Suppressor macrophage treated with lipopolysaccharide for 1 hour (primary cell): Measurements from ENCODE around the gene PCK2.

Experiments
- DNase-seq, 3 donors: peaks; one replicate each; pipeline ENCODE4 v3.0.0-alpha.2; 2020 to 2022

PCK2 gene

DNA sequence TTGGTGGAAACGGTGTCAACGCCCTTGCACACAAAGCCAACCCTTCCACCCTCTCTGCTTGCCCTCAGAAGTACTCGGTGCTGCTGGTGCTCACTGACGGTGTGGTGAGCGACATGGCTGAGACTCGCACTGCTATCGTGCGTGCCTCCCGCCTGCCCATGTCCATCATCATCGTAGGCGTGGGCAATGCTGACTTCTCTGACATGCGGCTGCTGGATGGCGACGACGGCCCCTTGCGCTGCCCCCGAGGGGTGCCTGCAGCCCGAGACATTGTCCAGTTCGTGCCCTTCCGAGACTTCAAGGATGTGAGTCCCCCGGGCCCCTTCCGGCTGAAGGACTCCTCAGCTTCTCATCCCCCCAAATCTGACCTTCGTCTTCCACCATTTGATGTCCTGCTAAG lies 17.0 kb upstream of the PCK2 start:
- DNase-seq, result no peak

DNA sequence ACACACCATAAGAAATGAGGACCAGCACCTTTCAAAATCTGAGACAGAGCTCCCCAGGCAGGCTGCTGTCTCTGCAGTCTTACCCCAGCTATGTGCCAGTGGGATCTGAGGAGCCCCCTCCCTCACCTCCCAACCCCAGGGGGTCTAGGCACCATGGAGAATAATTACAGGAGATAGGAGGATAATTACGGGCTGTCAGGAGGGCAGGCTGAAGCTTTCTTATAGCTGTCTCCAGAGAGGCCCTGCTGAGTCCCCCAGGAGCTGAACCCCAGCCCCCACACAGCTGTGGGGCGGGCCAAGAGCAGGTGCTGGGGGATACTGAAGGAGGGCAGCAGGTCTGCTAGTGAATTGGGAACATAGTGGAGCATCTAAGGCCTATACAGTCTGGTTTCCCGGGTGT lies 16.0 kb upstream of the PCK2 start:
- no peak for DNase-seq

DNA sequence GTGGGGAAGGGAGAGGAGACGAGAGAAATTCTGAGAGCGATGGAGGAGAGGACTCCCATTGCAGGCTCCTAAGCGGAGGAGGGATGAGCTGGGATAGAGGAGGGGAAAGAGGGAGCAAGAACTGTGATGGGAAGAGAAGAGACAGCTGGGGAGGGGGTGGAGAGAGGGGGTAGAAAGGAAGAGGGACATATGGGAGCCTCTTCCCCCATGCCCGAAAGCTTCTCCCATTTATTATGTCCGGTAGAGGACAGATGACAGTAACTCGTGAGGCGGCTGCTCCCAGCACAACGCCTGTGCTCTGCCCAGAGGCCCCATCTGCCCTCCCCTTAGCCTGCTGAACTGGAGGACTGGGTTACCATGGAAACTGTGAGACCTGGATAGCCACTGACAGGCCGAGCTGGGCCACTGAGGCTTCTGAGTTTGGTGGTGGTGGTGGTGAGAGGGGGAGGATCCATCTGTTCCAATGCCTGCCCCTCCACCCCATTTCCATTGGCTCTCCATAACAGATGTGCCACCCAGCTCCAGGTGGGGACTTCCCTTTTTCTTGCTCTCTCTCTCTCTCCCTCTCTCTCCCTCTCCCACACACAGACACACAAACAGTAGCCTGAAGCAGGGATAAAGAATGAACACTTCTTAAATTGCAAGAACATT lies 14.5 kb upstream of the PCK2 start:
- no peak for DNase-seq

DNA sequence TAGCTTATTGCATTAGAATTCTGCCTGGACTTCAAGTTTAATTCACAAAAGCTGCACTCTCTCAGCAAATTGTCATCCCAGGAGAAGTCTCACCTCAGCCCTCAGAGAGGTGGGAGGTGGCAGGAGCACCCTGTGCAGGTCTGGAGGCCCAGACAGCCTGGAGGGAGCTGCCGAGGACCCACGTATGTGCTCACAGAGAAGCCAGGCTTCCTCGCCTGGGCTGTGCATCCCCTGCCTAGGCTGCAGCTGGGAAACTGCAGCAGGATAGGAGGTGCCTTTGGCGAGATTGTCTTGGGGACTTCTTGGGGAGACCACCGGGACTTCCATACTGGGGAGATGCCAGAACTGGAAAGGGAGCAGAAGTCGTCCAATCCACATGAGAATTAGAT lies 14.0 kb upstream of the PCK2 start:
- DNase-seq, result no peak

DNA sequence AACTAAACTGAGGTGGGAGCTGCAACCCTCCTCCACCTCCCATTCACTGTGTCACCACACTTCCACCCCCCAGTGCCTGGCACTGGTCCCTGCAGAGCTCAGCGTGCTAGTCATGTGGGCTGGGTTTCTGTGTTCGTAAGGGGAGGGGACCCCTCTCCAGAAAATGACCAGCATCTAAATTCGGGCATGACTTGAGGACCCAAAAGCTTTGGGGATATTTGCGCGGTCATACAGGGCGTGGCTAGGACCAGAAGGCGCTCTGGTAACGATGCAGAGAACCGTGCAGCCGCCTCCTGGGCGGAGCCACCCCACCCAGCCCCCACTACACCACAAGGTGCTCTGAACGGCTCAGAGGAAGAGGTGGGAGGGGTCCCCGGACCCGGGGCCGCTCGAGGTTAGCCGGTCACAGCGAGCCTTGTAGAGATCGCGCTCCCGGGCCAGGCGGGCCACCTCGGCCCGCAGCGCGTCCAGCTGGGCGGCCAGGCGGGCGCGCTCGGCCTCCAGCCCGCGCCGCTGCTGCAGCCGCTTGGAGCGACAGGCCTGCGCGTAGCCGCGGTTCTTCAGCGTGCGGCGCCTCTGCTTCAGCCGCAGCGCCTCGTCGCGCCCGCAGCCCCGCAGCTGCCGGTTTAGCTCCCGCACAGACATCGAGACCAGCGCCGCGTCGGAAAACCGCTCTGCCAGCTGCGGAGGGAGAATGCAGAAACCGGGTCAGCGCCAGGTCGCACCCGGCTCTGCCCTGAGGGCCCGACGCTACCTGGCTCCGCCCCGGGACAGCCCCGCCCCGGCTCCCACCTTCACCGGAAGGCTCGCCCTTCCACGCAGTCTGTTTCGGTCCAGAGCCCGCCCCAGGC lies 13.0 kb upstream of the PCK2 start:
- DNase-seq, result peak; percentile 49 to 65 (median 52)

DNA sequence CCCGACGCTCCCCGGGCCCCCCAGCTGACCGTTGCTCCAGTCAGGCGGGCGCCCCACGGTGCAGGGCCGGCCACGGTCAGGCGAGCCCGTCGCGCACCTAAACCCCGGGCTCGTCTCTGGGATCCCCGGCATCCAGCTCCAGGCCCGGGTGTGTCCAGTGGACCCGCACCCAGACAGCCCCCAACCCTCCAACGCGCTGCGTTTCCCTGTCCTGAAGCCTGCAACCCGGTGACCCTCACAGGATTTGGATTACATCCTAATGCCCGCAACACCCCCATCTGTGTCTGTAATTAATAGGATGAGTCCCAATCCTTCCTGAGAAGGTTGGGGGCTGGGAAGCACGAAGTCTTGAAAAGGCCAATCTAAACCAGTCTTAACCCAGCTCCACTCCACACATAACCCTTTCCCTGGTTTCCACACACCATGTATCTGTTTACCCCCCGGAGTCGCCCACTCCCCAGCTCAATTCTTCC lies 12.3 kb upstream of the PCK2 start:
- no peak for DNase-seq

DNA sequence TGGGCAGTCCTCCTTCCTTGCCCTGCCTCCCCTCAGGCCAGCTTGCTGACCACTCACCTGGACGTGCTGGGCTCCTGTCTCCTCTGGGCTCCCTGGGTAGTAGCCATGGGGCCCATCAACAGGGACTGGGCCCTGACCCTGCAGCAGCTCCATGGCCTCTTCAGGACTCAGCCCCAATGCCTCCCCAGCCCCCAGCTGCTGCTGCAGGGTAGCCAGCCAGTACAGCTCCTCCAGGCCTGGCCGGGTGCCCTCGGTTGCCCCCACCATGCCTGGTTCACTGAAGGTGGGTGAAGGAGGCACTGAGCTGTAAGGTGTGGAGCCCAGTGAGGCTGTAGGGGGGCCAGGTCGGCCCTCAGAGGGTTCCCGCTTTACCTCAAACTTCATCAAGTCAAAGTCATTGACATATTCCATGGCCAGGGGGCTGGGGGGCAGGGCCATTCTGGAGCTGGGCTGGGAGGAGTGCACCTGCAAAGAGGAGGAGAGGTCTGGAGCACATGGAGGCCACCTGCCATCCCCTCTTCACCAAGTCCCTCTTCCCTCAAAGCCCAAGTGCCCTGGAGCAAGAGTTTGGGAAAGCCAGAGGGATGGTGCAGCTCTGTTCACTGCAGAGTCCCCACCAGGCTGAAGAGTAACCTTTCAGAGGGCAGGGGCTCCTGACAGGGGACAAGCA lies 11.6 kb upstream of the PCK2 start:
- no peak for DNase-seq

DNA sequence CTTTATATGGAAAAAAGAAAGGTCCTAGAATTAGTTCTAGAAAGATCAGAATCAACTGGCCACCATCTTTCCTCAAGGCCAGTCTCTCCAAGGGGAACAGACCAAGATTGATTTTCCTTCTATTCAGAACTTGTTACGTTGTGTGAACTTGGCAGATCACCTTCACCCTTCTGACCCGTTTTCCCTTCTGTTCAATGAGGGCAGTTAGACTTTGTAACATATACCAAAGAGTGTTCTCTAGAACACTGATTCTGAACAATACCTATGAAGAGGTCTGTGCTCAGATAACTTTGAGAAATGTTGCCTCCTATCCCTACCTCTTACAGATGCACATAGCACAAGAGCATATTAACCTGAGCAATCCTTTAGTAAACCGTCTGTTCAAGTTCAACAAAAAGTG lies 10.6 kb upstream of the PCK2 start:
- DNase-seq, result no peak

DNA sequence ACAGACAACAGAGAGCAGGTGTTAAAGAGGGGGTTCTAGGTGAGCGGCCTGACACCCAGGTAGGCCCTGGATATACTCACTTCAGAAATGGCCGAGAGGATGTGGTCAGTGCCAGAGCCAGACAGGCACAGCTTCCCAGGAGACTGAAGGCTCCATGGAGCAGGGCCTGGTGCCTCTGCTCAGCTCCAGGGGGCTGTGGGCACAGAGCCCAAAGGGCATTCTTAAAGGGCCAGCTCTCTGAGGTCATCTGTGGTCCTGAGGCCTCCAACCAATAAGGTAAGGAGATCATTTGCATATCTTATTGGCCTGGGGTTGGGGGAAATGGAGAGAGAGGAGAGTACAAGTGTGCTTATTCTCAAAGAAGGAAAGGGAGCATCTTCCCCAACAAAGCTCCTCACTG lies 9.7 kb upstream of the PCK2 start:
- no peak for DNase-seq

DNA sequence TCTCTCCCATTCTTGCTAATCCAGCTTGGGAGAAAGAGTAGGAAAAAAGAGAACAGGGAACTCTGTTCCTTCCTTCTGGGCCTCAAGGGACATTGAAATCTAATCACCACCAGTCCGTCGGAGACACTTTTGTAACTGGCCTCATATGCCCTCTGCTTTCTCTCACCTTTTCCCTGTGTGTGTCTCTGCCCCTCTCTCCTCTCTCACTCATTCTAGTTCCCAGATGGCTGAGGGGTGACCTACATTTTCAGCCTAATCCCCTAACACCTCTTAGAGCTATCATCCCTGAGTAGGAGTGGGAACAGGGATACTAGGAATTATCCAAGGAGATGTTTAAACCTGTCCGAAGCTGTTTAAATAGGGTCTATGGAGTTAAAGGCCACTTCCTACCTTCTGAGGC lies 8.9 kb upstream of the PCK2 start:
- no peak for DNase-seq

DNA sequence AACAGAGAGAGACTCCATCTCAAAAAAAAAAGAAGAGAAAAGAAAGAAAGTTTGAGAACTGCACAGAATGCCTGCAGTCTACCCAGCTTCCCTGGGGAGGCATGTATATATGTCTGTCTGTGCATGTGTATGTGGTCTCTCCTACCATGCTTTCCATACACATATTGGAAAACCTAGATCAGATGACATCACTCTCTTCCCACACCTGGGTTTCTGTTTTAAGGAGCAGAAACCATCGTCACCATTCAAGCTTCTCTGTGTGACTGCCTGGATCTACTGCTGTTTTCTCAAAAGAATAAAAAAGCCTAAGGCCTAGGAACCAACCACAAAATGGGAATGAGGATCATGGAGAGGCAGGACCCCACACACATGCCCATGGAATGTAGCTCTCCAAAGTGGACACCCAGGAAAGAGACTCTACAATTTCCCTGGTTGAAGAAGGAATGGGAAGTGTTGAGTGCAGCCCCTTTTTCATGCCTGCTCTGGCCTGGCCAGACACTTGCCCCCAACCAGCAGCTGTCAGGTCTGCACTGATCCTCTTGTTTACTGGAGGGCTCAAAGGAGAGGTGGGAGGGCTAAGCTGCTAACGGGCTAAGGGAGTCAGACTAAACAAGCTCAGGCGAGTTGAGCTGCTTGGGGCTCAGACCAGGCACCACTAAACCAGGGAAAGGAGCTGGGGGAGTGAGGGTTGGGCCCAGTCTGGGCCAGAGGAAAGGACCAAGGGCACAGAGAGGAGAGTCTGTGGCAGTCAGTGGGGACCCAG lies 7.7 kb upstream of the PCK2 start:
- DNase-seq, result no peak

DNA sequence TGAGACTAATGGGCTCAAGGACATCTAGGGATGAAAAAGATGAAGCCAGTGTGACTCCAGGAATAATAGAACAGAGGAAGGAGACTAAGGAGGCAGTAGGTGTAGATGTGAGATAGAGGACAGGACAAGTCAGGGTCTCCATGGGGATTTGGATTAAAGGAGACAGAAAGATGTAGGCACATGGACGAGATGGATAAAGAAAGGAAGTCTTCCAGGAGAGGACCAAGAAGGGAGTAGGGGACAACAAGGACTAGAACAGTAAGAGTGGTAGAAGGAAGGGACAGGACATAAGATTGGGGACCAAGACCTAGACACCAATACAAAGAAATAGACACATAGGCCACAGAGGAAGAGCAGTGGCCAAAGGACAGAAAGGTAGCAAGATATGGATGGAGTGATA lies 7.1 kb upstream of the PCK2 start:
- DNase-seq, result no peak

DNA sequence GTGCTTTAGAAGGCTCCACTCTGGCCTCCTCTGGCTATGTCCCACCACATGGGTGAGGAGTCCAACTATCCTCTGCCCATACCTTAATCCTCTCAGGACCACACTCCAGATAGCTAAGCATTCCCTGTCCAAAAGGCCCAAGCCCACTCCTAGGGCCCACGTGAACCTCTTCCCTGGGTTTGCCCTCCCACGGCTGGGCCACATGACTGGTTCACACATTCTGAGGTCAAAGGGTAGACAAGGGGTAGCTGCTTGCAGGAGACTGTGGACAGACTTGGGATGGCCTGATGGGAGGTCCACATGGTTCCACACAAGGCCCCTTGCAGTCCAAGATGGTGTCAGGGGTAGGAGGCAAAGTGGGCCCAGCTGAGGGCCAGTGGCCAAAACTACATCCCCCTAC lies 6.0 kb upstream of the PCK2 start:
- DNase-seq, result no peak

DNA sequence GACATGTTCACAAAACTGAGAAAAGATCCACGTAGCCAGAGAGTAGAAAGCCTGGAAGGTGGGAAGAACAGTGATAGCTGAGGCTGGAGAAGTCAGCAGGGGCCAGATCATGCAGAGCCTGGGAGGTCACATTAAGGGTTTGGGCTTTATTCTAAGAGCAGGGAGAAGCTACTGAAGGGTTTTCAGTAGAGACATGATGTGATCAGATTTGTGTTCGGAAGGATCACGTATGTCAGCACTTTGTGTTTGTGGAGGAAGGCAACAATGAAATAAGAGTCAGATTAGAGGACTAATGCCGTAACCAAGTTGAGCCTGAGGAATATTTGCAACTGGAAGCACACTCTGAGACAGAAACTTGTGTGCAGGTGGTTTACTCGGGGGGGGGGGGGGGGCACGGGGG lies 4.2 kb upstream of the PCK2 start:
- DNase-seq, result no peak

DNA sequence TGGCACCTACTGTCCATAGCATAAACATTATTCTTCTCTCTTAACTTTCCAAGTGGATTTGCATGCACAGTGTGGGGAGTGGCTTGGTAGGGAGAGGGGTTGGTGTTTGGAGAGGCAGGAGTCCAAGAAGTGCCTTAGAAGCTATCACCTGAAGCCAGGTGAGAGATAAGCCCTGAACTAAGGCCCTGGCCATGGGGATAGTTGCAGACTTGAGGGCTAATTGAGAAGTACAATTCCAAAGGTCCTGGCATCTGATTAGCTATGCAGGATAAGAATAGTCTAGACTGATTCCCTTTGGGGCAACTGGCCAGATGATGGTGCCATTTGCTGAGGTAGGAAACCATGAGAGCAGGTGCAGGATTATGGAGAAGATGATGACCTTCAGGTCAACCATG lies 2.0 kb upstream of the PCK2 start:
- DNase-seq, result no peak

DNA sequence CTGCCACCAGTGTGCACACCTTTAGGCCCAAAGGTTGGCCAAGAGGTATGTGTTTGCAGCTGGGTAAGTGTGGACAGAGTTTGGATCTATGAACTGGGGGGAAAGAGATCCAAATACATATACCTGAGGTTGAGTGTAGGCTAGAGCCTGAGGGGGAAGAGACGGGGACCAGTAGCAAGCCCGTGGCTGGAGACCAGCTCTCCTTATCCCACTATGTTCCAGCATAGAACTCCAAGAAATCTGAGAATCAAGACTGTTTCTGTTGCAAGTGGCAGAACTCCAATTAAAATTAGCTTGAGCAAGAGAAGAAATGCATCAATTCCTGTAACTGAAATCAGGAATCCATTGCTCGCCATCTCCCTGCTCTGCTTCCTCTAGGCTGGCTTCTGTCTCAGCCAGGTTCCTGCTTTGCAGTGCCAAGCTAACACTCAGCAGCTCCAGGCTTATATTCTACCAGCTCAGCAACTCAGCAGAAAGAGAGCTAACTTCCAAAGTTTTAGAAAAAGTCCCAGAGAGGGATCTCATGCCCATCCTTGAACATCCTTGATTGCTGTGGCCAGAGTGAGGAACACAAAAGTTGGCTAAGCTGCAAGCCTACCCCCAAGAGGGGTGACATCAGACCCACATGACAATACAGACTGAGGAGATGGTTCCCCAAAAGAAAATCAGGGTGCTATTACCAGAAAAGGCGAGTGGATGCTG lies 1.5 kb upstream of the PCK2 start:
- peak; percentile 88 to 92 (median 91) for DNase-seq

DNA sequence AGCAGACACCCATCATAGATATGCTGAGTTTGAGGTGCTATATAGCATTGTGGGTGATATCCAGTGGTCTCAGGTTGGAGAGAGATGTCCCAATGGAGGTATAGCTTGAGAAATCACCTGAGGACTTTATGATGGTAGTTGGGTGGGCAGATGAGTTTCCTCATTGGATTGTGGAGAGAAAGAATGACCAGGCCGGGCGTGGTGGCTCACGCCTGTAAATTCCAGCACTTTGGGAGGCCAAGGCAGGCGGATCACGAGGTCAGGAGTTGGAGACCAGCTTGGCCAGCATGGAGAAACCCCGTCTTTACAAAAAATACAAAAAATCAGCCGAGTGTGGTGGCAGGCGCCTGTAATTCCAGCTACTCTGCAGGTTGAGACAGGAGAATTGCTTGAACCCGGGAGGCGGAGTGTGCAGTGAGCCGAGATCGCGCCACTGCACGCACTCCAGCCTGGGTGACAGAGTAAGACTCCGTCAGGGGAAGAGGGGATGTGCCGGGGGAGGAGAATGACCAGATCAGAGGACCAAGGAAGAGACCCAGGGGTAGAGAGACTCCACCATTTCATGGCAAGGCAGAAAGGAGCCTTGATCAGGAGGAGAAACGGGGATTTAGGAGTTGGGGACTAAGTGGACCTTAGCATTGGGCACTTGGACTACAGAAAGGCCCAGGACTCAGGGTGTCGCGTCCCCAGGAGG lies 757 bp upstream of the PCK2 start:
- DNase-seq, result no peak

DNA sequence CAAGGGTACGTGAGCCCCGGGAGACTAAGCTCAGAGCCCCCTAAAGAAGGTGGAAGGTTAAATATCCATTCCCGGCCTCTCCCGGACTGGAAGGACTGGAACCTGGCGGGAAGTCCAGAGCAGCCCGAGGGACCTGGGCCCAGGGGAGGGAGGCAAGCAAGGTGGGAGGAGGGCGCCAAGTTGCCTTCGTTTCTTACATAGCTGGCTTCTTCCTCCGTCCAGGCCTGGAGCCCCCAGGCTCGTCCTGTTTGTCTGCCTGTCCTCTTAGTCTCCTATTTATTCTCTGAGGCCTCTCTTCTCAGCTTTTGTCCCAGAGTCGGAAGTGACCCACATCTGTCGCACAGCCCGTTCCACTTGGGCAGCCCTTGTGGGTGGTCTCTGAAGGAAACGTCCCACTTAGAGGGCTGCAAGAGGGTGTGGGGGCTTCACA lies 745 bp downstream of the PCK2 start:
- DNase-seq, result peak in 1 of 3 donors; percentile 32

DNA sequence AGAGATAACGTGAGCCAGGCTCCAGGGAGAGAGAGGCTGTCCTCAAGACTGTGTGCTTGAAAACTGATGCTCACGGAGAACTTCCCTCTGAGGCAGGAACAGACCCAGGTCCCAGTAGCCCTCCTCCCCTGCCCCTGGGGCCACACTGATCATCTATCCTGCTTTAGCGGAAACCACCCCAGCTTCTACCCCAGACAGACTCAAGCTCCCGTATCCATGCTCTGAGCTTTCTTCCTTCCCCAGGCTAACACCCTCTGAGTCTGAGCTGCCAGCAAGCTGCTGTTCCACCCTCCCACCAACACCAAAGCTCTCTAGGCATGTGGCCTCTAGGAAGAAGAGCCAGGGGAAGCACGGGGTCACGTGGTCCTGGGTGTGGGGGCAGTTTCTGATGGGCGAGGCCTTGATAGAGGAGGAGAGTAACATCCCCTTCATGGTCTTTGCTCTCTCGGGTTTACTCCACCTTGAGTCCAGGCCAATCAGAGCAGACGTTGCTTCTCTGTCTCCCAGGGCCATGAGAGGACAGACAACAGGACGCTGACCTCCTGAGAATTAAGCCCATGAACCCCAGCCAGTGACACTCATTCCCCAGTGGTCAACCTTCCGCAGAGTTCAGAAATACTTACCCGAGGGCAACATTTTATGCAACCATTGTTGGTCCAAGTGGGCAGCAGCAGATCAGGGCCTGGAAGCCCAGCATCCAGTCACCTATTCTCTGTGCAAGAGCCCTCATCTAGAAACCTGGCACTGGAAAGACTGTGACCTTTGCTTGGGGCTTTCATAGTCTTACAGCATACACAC lies 1.4 kb downstream of the PCK2 start:
- peak; percentile 85 to 90 (median 86) for DNase-seq

DNA sequence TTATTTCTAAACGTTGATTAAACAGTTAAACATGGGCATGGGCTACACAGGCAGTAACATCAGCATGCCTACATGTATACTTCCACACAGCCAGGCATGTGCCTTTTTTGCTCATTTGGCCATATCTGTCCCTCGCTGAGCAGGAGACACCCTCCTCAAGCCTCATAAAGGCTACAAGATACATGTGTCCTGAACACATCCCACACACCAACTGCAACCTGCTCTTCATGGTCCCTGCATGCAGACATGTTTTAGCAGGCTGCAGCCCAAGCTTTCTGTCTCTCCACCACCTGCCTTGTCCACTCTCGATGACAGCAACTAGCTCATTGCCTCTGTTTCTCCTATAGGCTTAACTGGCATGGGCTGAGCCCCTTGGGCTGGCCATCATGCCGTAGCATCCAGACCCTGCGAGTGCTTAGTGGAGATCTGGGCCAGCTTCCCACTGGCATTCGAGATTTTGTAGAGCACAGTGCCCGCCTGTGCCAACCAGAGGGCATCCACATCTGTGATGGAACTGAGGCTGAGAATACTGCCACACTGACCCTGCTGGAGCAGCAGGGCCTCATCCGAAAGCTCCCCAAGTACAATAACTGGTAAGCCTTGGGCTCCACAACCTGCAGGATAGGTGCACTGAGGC lies 2.6 kb downstream of the PCK2 start:
- no peak for DNase-seq
